Keratinocyte (primary cell): Measurements from ENCODE around the gene ACBD7.

Experiments
- EZH2 ChIP-seq: IDR thresholded peaks from one replicate; pipeline ENCODE4 v1.6.1; 2012; ENCODE audit warnings: inconsistent platforms, mild to moderate bottlenecking, low read length, moderate library complexity
- TF ChIP-seq, protein P1 (sequence below), 3 experiments: IDR thresholded peaks in 1 of 3; conservative IDR thresholded peaks in 1 of 3; optimal IDR thresholded peaks in 1 of 3; 2 replicates in 2 of 3; 3 replicates in 1 of 3; pipeline versions ENCODE3 to v1.5.1; 2011; ENCODE audit warnings: low read length in 3 of 3, mild to moderate bottlenecking in 3 of 3, moderate library complexity in 2 of 3, control low read depth in 1 of 3, inconsistent platforms in 1 of 3; ENCODE audit not compliant: insufficient read depth in 2 of 3; ENCODE audit errors: extremely low read depth in 1 of 3

DNA sequence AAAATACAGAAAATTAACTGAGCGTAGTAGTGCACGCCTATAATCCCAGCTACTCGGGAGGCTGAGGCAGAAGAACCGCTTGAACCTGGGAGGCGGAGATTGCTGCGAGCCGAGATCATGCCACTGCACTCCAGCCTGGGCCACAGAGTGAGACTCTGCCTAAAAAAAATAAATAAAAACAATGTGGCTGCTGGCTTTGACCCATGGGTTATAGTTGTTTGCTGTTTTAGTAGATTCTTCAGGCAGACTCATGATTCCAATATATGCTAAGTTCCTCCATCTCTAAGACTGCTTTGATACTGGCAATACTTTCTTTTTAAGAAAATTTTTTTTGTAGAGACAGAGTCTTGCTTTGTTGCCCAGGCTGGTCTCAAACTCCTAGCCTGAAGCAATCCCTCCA is 36.5 kb downstream of the ACBD7 start:
- TF ChIP-seq, protein P1, sequence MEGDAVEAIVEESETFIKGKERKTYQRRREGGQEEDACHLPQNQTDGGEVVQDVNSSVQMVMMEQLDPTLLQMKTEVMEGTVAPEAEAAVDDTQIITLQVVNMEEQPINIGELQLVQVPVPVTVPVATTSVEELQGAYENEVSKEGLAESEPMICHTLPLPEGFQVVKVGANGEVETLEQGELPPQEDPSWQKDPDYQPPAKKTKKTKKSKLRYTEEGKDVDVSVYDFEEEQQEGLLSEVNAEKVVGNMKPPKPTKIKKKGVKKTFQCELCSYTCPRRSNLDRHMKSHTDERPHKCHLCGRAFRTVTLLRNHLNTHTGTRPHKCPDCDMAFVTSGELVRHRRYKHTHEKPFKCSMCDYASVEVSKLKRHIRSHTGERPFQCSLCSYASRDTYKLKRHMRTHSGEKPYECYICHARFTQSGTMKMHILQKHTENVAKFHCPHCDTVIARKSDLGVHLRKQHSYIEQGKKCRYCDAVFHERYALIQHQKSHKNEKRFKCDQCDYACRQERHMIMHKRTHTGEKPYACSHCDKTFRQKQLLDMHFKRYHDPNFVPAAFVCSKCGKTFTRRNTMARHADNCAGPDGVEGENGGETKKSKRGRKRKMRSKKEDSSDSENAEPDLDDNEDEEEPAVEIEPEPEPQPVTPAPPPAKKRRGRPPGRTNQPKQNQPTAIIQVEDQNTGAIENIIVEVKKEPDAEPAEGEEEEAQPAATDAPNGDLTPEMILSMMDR (optimal IDR thresholded peaks at IDR 0.05 in 1 of 3, IDR thresholded peaks at IDR 0.05 in 1 of 3, conservative IDR thresholded peaks at IDR 0.05 in 1 of 3; ENCODE audit: extremely low read depth in 1 of 3, insufficient read depth in 2 of 3, low read length in 3 of 3), result no peak
- no peak for TF ChIP-seq EZH2
